ENCODE data around the gene AGER.
"Not testable (repeated sequence)": the region's sequence is repeated elsewhere in the genome, so short reads cannot be mapped to it uniquely, and the experiment has no call there.

Gene AGER

GRCh38 chr6:32186151-32186840 is 2.2 kb upstream of the AGER start:
- not testable (repeated sequence) for ATAC-seq, DNase-seq

- ATAC-seq: peak; percentile 39
- DNase-seq: peak; percentile 64
Observed at GRCh38 chr6:32185681-32186131, 1.7 kb upstream of the AGER start.

DNA sequence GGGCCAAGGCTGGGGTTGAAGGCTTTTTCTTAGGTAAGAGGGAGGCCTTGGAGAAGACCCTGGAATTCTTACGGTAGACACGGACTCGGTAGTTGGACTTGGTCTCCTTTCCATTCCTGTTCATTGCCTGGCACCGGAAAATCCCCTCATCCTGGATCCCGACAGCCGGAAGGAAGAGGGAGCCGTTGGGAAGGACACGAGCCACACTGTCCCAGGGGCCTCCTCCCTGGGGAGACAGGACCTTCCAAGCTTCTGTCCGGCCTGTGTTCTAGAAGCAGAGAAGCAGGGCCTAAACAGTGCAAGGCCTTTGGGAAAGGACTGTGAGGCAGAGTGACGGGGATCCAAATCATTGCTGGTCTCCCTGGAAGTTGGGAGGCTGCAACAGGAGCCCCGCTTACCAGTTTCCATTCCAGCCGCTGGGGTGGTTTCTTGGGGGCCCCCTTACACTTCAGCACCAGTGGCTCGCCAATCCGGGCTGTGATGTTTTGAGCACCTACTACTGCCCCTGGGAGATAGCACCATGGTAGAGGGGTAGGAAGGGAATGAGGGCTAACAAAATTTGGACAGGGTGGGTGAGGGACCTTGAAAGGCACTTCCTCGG is 470 bp downstream of the AGER start:
- ATAC-seq (no peak), DNase-seq (no peak)

DNA sequence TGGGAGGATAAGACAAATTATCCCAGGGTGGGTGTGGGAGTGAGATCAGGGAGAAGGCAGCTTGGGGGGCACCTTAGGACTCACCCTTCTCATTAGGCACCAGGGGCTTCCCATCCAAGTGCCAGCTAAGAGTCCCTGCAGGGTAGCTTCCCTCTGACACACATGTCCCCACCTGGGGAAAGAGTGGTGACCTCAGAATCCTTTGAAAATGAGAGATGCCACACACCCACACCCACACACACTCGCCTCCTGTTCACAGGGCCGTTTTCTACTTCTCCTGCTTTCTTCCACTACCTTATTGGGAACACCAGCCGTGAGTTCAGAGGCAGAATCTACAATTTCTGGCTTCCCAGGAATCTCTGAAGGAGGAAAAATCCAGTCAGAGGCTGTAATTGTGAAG is 1.0 kb downstream of the AGER start:
- ATAC-seq: no peak
- no peak for DNase-seq

GRCh38 chr6:32182555-32182981 is 1.5 kb downstream of the AGER start:
- no peak for DNase-seq
- no peak for ATAC-seq

DNA sequence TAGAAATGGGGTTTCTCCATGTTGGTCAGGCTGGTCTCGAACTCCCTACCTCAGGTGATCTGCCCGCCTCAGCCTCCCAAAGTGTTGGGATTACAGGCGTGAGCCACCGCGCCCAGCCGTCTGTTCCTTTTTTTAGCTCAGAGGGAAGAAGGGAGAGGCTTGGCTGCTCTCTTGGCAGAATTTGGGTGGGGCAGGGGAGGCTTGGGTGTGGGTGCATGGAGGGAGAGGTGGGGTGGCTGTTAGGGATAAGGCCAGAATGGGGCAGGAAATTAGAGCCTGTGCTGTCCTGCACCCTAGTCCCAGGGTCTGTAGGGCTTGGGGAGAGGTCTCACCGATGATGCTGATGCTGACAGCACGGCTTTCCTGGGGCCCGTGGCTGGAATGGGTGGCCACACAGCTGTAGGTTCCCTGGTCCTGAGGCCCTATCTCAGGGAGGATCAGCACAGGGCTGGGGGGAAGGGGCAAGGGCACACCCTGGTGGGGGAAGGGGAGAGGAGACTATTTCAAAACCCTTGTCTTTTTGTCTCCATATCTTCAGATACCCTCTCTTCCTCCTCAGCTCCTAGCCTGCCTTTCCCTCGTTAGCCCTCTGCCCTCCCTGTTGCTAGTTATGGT is 2.0 kb downstream of the AGER start:
- ATAC-seq (no peak), DNase-seq (no peak)

DNA sequence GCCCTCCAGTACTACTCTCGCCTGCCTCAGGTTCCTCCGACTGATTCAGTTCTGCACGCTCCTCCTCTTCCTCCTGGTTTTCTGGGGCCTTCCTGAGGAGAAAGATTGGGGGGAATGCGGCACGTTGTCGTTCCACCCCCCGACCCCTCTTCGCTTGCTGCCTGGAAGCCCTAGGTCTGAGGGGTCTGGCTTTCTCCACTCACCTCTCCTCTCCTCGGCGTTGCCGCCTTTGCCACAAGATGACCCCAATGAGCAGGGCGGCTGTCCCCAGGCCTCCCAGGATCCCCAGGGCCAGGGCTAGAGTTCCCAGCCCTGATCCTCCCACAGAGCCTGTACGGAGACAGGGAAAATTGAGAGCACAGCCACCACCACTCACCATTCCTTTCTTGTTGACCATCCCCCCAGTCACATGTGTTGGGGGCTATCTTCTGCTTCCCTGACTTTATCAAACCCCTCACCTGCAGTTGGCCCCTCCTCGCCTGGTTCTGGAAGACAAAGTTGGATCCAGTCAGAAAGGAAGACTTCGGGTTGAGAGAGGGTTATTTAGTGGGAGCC is 2.8 kb downstream of the AGER start:
- ATAC-seq: no peak
- no peak for DNase-seq

GRCh38 chr6:32179766-32180405 is 4.2 kb downstream of the AGER start:
- ATAC-seq (no peak), DNase-seq (no peak)

DNA sequence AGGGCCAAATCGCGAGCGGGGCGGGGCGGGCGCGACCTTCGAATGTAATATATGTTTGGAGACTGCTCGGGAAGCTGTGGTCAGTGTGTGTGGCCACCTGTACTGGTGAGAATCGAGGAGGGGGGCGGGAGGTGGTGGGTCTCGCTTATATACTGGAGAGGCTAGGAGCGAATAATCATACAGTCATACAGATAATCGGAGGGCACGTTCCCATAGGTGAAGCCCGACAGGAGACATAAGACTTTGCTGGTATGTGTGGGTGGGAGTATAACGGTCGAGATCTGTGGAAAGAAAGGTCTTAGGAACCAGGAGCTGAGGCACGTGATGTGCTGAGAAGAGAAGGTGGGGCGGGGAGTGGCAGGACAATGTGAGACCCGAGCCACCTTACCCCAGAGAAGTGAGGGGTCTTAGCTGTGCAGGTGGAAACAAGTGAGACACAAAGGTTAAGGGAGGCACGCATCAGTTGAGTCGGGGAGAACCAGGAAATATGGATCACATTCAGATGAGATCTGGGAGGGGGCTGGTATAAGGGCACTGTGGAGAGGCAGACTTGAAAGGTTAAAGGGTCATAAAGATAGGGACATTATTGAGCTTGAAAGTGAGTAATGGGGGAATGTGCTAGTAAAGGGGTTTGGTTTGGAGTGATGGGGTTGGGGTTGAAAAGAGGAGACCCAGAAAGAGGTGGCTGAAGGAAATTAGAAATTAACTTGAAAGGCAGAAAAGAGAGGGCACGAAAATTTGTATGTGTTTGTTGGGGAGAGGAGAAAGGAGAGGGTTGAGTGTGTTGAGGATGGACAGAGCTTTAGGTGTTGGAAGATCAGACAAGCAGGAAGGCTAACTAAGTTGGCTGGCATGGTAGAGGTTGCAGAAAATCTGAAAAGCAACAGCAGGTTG is 5.3 kb downstream of the AGER start:
- ATAC-seq: no peak
- no peak for DNase-seq

- DNase-seq (peak; percentile 91), ATAC-seq (peak; percentile 90)
Observed at GRCh38 chr6:32177788-32178546, 6.1 kb downstream of the AGER start, which contains the start of gene RNF5. Gene RNF5 (plus strand): TSS chr6:32178405. CDS start chr6:32178512, 107 bp downstream.

DNA sequence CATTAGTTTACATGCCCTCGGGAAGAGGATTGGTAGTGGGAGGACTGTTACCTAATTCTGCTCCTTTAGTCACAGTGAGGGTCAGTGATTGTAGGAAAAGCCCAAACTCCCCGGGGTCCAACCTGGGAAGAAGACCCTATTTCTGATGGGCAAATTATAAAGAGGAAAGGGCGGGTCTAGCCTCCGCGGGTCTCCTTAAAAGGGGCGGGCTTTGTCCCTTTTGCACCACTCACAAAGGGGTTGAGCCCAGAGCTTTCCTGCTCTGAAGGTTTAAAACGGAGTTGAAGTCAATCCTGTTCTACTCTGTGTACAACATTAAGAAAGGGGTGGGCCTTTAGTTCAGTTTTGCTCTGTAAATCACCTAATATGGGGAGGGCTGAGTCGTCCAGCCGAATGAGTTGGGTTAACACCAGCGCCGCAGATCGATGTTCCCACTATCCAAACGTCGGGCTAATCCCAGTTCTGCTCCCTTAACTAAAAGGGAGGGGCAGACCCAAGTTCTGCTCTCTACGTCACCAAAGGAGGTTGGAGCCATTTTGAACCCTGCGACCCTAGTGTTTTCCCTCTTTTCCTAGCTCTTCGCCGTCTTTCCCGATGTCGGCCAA is 6.8 kb downstream of the AGER start:
- DNase-seq (peak; percentile 47), ATAC-seq (no peak)

GRCh38 chr6:32176476-32177182 is 7.4 kb downstream of the AGER start:
- DNase-seq (no peak), ATAC-seq (no peak)

- DNase-seq (peak; percentile 98), ATAC-seq (peak; percentile 66)
Observed at GRCh38 chr6:32175711-32176475, 8.2 kb downstream of the AGER start, which contains the start of gene AGPAT1. Gene AGPAT1 (minus strand): TSS chr6:32176084. CDS start chr6:32171496, 4,588 bp downstream.

GRCh38 chr6:32175322-32175710 is 8.7 kb downstream of the AGER start:
- ATAC-seq (no peak), DNase-seq (no peak)

DNA sequence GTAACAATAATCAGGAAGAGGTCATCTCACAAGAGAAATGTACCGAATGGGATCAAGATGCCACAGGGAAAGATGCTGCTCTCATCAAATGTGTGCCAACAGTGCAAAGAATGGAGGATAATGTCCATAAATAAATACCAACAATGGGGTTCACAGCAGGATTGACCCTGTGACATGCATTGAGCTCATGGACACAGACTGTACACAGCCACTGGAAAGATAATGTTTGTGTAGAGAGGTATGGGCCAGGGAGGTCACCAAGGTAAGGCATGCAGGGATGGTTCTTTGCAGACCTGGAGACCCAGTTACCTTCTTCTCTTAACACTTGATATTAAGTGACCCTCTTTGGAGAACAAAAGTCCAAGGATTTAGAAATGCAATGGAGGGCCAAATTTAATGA is 9.6 kb downstream of the AGER start:
- DNase-seq (no peak), ATAC-seq (no peak)

DNA sequence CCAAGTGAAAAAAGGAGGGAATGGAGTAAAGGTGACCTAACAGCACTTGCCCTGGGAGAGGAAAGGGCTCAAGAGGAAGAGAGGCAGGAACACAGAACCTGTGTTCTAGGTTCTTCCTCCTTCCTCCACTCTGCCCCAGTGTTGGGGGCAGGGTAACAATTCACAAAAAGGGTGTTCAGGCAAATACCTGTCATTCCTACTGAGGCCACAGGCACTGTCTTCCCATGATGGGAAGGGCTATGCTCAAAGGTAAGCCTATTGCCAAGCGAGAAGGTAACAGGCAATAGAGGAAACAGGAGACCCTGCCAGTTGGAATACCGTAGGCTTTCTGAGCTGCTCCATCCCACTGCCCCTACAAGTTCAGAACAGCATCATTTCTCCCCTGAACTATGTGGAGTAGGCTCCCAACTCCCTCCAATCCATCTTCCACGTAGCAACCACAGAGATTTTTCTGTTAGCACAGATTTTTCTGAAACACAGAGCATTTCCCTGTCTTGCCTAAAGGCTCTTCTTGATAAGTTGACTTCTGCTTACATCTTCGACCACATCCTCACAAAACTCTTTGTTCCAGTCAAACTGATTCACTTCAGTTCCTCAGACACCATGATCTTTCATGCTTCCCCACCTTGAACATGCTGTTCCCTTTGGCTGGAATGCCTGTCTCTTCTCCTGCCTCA is 10.9 kb downstream of the AGER start:
- ATAC-seq (no peak), DNase-seq (no peak)

- DNase-seq (no peak), ATAC-seq (no peak)
Observed at GRCh38 chr6:32171234-32171633, 12.8 kb downstream of the AGER start.

- ATAC-seq: no peak
- no peak for DNase-seq
Observed at GRCh38 chr6:32170294-32170693, 13.8 kb downstream of the AGER start.
